Measurements from ENCODE around the gene C6. TPM values are rescaled to one million over a fixed set of nuclear protein-coding genes. Genes with fewer than 3 reads are reported as not detected.

C6 gene
- total RNA-seq, 1 donor from 2014 or later = not detected

DNA sequence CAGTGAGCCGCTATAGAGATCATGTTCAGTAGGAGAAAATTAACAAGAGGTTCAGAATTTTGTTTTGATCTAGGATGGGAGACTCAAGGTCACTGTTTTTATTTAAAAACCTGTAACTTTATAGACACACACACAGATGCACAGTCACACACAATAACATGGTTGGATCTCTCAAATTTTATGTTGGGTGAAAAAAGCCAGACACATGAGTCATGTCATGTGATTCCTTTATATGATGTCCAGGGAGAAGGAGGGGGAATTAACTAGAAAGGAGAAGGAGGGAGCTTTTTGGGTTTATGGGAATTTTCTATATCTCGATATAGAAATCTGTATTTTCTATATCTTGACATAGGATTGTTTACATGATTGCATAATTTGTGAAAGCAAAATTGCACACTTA is 17.1 kb downstream of the C6 start:
- Histone ChIP-seq H3K4me3 (no peak overlapping the region), H3K4me2 (no peak overlapping the region), H4K20me1 (ENCODE audit: low read depth) (no peaks in the 10 kb centered on the region), H3K36me3 (no peaks in the 10 kb centered on the region), H3K79me2 (ENCODE audit: low read depth) (no peaks in the 10 kb centered on the region), H2AFZ (replicated peaks) (no peak overlapping the region), H3K9me3 (ENCODE audit: low read depth) (no peaks in the 10 kb centered on the region), H3K4me1 (no peaks in the 10 kb centered on the region), H3F3A (ENCODE audit: low read depth) (no peaks in the 10 kb centered on the region), H3K27me3 (no peaks in the 10 kb centered on the region), H3K9ac (no peak overlapping the region), H3K27ac (no peak overlapping the region)
- no peak overlapping the region for H3K27ac Mint-ChIP-seq
- TF ChIP-seq EZH2phosphoT487 (IDR thresholded peaks at IDR 0.05) (no peak), CTCF (IDR thresholded peaks at IDR 0.05) (no peak), EZH2 (IDR thresholded peaks at IDR 0.05) (no peak)
- H3K4me3 Mint-ChIP-seq = no peak overlapping the region
- no peaks in the 10 kb centered on the region for H3K9me3 Mint-ChIP-seq
- H3K27me3 Mint-ChIP-seq (ENCODE audit: insufficient read depth, low read depth) = peaks cover 2% of the 10 kb centered on the region
- H3K4me1 Mint-ChIP-seq = no peaks in the 10 kb centered on the region
- H3K36me3 Mint-ChIP-seq = no peaks in the 10 kb centered on the region
- DNase-seq (ENCODE audit: low spot score) = no peak

GRCh38 chr5:41195228-41195627 is 18.1 kb downstream of the C6 start:
- DNase-seq (ENCODE audit: low spot score) = no peak
- Histone ChIP-seq H3K9ac (no peak overlapping the region), H3K9me3 (ENCODE audit: low read depth) (no peaks in the 10 kb centered on the region), H3K27me3 (no peaks in the 10 kb centered on the region), H3K4me1 (no peaks in the 10 kb centered on the region), H4K20me1 (ENCODE audit: low read depth) (no peaks in the 10 kb centered on the region), H2AFZ (replicated peaks) (no peak overlapping the region), H3K4me2 (no peak overlapping the region), H3K36me3 (no peaks in the 10 kb centered on the region), H3K4me3 (no peak overlapping the region), H3K27ac (no peak overlapping the region), H3F3A (ENCODE audit: low read depth) (no peaks in the 10 kb centered on the region), H3K79me2 (ENCODE audit: low read depth) (no peaks in the 10 kb centered on the region)
- no peaks in the 10 kb centered on the region for H3K9me3 Mint-ChIP-seq
- no peak overlapping the region for H3K4me3 Mint-ChIP-seq
- H3K4me1 Mint-ChIP-seq = no peaks in the 10 kb centered on the region
- no peaks in the 10 kb centered on the region for H3K27me3 Mint-ChIP-seq (ENCODE audit: insufficient read depth, low read depth)
- TF ChIP-seq CTCF (IDR thresholded peaks at IDR 0.05) = no peak
- no peak for TF ChIP-seq EZH2phosphoT487 (IDR thresholded peaks at IDR 0.05)
- no peak for TF ChIP-seq EZH2 (IDR thresholded peaks at IDR 0.05)
- no peak overlapping the region for H3K27ac Mint-ChIP-seq
- no peaks in the 10 kb centered on the region for H3K36me3 Mint-ChIP-seq

GRCh38 chr5:41194339-41194738 is 19.0 kb downstream of the C6 start:
- Histone ChIP-seq H3K27me3 (no peaks in the 10 kb centered on the region), H3K27ac (no peak overlapping the region), H3K79me2 (ENCODE audit: low read depth) (no peaks in the 10 kb centered on the region), H4K20me1 (ENCODE audit: low read depth) (no peaks in the 10 kb centered on the region), H3K4me1 (no peaks in the 10 kb centered on the region), H3K9me3 (ENCODE audit: low read depth) (no peaks in the 10 kb centered on the region), H2AFZ (replicated peaks) (no peak overlapping the region), H3K4me3 (no peak overlapping the region), H3F3A (ENCODE audit: low read depth) (no peaks in the 10 kb centered on the region), H3K36me3 (no peaks in the 10 kb centered on the region), H3K9ac (no peak overlapping the region), H3K4me2 (no peak overlapping the region)
- H3K36me3 Mint-ChIP-seq = no peaks in the 10 kb centered on the region
- H3K9me3 Mint-ChIP-seq = no peaks in the 10 kb centered on the region
- H3K27ac Mint-ChIP-seq = no peak overlapping the region
- no peak overlapping the region for H3K4me3 Mint-ChIP-seq
- H3K4me1 Mint-ChIP-seq = no peaks in the 10 kb centered on the region
- TF ChIP-seq CTCF (IDR thresholded peaks at IDR 0.05) (no peak), EZH2phosphoT487 (IDR thresholded peaks at IDR 0.05) (no peak)
- no peak for DNase-seq (ENCODE audit: low spot score)
- no peaks in the 10 kb centered on the region for H3K27me3 Mint-ChIP-seq (ENCODE audit: insufficient read depth, low read depth)
